Myocyte (in vitro differentiated cells): ENCODE data around the gene GALNTL6. TPM values are rescaled to one million over a fixed set of nuclear protein-coding genes. Genes with fewer than 3 reads are reported as not detected.
A peak's percentile ranks its signal among the peaks of the same experiment; 100 is the strongest.
"Not testable (repeated sequence)": the region's sequence is repeated elsewhere in the genome, so short reads cannot be mapped to it uniquely, and the experiment has no call there.

ENCODE experiments used
- DNase-seq: peaks from one replicate; pipeline ENCODE4 v3.0.0-alpha.2; 2012; ENCODE audit warnings: low read depth
- total RNA-seq: library from RNA; depleted of rRNA; stranded (reverse); fragments of >200 nt; gene quantifications from 2 replicates; pipeline ENCODE4 v1.2.3, GENCODE V29; 2014

The GALNTL6 gene
- total RNA-seq, 1 donor from 2014 or later, result 1.2 TPM

DNA sequence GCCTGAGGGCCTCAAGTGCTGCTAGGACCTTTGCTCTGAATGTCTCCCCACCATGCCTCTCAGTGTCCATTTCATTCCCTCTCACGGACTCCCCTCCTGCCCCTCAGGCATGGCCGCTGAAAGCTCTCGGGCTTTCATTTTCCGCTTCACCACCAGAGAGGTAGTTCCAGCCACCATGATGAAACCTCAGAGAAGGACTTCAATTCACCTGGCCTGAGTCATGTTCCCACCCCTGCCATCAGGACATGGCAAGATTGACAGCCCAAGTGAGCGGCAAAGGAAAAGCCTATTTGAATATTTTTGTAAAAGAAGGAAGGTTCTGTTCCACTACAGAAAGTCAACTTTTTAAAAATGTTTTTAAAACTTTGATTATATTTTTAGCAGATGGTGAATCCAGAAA lies 1106.1 kb downstream of the GALNTL6 start:
- no peak for DNase-seq

DNA sequence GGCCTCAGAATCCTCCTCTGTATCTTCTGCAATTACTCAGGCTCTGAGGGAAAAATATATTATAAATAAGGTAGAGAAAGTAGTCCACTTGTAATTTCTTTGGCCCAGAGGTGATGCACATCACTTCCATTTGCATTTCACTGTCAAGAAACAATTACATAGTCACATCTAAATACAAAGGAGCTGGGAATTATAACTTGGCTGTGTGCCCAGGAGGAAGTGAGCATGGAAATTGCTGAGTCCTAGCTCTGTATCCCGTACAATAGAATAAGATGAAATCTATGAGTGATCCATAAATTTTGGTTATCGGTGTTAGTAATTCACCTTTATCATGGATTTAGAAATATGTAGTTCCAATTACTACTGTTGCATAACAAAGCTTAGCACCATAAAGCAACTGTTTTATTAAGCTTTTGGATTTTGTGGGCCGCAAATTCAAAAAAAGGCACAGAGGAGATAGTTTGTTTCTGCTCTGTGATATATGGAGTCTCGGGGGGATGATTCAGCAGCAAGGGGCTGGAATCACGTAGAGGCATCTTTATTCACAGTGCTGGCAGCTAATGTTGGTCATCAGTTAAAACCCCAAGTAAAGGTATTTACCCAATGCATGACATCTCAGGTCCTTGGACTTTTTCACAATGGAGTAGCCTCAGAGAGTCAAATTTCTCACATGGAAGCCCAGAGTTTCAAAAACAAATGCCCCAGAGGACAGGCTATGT lies 1114.1 kb downstream of the GALNTL6 start:
- DNase-seq, result no peak

DNA sequence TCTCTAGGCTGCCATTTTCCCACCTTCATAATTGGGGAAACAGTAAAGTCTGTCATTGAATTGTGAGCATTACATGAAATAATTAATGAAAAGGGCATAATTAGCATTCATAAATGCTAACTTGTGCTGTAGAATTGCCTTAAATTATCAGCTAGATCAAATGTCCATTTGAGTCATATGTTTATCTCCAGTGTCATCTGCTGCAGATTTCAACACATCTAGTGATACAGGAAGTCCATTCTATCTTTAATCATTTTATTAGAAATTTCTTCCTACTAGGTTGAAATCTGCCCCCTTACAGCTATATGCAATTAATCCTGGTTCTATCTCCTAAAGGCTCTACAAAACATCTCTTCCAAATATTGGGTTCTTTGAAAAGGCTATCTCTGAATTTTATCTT lies 1115.1 kb downstream of the GALNTL6 start:
- no peak for DNase-seq

GRCh38 chr4:172938072-172938829 lies 1125.0 kb downstream of the GALNTL6 start:
- DNase-seq, result no peak

DNA sequence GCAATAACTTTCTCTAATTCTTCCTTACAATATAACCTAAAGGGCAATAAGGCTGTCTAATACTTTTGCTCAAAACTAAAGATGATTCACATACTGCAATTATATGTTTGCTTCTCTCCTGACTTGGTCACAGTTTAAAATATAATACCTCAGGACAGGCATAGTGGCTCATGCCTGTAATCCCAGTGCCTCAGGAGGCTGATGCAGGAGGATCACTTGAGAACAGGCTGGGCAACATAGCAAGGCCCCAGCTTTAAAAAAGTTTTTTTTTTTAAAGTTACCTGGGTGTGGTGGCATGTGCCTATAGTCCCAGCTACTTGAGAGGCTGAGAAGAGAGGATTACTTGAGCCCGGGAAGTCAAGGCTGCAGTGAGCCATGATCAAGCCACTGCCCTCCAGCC lies 1125.7 kb downstream of the GALNTL6 start:
- DNase-seq, result no peak

DNA sequence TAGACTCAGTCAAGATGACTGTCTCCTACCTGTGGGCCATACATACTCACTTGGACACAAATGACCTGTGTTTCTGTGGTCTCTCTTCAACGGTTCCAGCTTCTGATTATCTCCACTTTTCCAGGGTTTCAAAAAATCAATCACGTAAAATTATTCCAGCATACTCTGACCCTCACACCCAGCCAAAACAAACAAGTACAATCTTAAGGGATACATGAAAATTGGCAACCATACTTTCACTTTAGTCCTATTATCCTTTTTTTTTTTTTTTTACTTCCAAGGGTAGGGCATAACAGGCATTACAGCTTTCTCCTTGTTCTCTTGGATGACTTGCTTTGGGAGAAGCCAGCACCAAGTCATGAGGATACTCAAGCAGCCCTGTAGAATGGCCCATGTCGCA lies 1129.6 kb downstream of the GALNTL6 start:
- no peak for DNase-seq

- DNase-seq, result no peak
These were observed 1132.4 kb downstream of the GALNTL6 start for GRCh38 chr4:172945611-172946010.

GRCh38 chr4:172946503-172946902 lies 1133.3 kb downstream of the GALNTL6 start:
- no peak for DNase-seq

DNA sequence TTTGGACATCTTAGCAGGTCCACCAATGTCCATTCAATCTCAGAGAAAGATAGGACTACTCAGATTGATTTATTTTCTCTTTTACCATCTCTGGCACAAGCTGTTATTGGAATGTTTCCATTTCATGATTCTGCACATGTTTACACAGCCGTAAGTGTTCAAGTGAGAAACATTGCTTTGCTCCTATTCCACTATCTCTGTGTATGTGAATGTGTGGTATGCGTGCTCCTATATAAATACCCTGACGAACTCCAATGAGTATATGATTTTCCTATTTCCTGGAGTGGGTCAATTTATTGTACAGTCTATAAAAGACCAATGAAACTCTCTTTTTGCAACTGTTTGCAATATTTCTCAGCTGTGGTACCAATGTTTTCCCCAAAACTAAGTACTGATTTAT lies 1134.4 kb downstream of the GALNTL6 start:
- no peak for DNase-seq

GRCh38 chr4:172950990-172951389 lies 1137.8 kb downstream of the GALNTL6 start:
- peak; percentile 30 for DNase-seq

- DNase-seq, result no peak
These were observed 1138.7 kb downstream of the GALNTL6 start for GRCh38 chr4:172951679-172952451.

- DNase-seq, result no peak
These were observed 1140.8 kb downstream of the GALNTL6 start for GRCh38 chr4:172953896-172954568.

DNA sequence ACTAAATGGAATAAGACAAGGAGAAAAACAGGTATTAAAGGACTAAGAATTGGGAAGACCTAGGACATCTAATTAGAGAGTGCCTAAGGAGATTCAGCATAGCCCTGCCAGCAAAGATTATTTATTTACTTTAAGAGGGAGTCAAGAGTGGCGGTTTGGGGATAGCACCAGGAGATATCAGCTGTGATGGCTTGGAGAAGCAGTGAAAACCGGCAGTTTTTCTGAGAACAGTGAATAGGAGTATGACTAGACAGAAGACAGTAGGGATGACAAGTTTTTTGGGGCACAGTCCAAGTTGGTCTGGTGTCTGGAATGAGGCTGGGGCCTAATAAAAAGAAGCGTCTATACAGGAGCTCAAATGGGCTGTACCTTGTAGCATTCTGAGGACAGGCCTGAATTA lies 1143.1 kb downstream of the GALNTL6 start:
- not testable (repeated sequence) for DNase-seq

GRCh38 chr4:172957216-172957615 lies 1144.0 kb downstream of the GALNTL6 start:
- DNase-seq, result no peak

GRCh38 chr4:172962564-172963353 lies 1149.6 kb downstream of the GALNTL6 start:
- peak; percentile 67 for DNase-seq

DNA sequence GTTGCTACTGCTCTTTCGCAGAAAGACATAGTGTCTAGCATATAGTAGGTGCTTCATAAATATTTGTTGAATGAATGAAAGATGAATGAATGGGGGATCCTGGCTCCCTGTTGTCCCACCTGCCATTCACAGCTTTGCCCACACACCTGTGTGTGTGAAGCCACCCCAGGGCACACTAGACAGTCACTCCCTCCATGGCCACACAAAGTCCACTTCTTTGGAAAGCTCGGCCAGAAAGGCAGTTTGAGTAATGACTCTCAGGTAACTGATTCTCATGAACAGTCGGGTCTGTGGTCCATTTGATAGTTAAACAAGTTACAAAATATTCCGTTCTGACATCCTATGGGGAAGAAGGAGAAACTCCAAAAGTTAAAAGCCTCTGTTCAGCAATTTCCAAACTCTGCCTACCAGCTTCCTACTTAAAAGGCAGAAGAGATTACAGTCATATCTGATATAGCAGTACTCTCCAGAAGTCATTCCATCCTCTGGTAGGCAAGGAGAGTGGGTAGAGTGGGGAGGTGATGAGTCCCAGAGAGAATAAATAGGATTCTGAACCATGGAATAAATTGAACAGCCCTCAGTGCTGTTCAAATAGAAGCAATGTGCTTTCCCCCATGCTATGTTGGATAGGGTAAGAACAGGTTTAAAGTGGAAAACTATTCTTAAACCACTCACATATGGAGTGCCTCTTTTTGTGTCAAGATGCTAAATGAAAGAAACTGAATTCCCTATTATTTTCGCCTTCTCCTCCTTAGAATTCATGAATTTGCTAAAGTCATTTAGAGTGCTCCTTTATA lies 1150.5 kb downstream of the GALNTL6 start:
- DNase-seq, result no peak

- not testable (repeated sequence) for DNase-seq
These were observed 1157.0 kb downstream of the GALNTL6 start for GRCh38 chr4:172970189-172970588.

DNA sequence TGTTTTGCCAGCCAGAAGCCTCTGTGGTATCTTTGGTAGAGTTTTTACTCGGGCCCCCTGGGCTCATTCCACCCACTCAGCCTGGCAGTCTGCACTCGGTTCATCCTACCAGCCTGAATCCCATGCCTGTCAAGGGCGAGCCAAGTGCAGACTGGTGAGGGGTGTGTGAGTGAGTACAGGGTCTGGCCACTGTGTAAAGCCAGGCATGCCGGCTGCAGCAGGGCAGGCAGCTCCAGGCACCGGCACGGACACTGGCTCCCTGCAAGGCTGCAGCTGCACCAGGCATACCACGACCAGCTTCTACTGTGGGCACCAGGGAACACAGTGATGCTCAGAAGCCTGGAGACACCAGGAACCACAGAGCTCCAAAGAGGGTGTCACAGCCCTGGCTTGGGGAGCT lies 1161.4 kb downstream of the GALNTL6 start:
- DNase-seq, result no peak

GRCh38 chr4:172975651-172976229 lies 1162.5 kb downstream of the GALNTL6 start:
- DNase-seq, result no peak
